ENCODE results near the gene BOK.
A peak's percentile ranks its signal among the peaks of the same experiment; 100 is the strongest.

BOK gene

GRCh38 chr2:241606186-241606585, 47.6 kb downstream of the BOK start:
- DNase-seq = no peak

- no peak for DNase-seq
Observed at GRCh38 chr2:241607162-241607885, 48.8 kb downstream of the BOK start.

GRCh38 chr2:241608881-241609280, 50.3 kb downstream of the BOK start:
- no peak for DNase-seq

DNA sequence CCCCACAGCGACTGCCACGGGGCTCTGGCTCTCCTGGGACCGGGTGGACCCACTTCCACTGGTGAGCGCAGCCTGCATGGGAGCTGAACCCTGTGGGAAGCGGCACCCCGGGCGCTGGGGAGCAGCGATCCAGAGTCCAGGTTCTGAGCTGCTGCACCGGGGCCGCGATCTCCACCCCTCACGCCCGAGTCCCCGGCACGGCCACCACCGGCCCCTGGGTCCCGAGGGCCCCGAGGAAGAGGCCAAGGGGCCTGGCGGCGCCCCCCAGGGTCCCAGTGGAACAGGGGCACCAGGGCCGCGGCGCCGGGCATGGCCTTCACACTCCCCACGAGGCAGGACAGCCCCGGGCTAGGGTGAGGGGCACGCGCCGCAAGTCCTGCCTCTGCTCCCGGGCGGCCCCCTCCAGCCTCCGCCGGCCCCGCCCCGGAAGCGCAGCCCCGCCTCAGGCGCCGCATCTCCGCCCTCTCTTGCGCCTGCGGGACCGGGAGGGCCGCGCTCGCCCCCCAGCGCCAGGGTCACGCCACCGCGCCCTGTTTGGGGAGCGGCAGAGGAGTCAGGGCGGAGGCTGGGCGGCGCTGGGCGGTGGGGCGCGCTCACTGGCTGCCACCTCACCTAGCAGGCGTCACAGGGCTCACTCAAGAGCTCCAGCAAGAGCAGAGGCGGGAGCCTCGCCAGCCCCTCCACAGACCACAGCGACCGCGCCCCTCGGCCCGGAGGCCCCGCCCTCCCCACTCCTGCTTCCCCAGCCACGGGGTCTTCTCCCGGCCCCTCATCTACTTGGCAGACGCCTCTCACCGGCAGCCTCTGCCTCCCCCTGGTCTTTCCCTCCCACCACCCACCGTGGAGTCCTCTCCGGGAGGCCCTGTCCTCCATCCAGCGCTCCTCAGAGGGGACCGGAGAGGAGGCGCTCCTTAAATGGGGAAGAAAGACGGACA, 51.6 kb downstream of the BOK start:
- DNase-seq = peak; percentile 87

DNA sequence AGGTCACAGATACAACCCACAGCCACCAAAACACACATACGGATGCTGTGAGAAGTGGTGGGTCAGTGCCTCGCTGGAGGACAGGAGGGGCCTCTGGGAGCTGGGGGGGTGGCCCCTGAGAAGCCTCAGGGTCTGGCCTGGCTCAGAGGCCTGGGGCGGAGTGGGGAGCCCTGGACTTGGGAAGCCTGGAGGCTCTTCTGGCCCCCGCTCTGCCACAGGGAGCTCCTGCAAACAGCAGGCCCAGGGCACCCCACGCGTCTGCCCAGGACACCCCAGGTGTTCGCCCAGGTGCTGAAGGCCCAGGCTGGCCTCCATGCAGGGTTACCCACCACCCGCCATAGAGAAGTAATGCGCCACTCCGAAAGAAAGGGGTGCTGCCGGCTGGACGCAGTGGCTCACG, 52.5 kb downstream of the BOK start:
- no peak for DNase-seq

- DNase-seq = no peak
Observed at GRCh38 chr2:241612156-241613016, 53.8 kb downstream of the BOK start.

DNA sequence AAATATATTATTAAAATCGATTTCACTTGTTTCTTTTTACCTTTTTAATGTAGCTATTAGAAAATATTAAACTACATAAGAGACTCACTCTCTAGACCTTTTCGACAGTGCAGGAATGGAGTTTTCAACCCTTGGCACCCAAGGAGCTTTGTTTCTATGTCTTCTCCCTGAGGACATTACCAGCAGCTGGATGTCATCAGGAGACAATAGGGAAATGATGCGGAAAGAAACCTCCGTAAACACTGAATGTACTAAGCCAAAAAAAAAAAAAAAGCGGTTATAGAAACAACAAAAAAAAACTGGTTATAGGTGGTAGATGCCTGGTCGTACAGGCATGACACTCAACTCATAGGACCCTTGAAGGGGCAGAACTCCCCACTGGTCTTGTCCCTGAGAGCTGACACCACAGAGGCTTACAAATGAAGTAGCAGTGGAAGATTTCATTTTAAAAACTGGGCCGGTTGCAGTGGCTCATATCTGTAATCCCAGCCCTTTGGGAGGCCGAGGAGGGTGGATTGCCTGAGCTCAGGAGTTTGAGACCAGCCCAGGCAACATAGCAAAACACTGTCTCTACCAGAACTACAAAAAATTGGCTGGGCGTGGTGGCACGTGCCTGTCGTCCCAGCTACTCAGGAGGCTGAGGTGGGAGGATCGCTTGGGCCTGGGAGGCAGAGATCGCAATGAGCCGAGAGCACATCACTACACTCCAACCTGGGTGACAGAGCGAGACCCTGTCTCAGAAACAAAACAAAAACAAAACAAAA, 54.7 kb downstream of the BOK start:
- no peak for DNase-seq

GRCh38 chr2:241615041-241615440, 56.5 kb downstream of the BOK start:
- DNase-seq = no peak

DNA sequence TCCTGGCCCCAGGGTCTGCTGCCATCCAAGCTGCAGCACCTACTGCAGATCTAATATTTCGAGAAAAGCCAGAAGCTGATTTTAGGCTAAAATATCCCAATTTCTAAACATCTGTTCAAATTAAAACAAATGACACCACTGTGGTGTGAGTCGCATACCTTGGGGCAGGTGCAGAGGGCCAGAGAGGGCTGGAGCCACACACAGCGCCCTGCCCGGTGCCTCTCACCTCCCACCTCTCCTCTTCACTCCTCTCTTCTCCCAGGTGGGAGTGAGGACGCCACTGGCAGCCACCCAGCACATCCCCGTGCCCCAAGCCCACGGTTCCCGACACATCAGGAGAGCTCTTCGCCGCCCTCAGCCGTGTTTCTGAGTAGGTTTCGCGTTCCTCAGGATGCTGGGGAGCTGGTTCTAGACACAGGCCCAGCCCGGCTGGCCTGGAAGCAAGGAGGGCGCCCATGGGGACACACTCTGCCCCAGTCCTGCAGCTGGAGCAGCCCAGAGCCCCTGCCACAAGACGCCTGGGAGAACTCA, 57.0 kb downstream of the BOK start:
- DNase-seq = no peak

DNA sequence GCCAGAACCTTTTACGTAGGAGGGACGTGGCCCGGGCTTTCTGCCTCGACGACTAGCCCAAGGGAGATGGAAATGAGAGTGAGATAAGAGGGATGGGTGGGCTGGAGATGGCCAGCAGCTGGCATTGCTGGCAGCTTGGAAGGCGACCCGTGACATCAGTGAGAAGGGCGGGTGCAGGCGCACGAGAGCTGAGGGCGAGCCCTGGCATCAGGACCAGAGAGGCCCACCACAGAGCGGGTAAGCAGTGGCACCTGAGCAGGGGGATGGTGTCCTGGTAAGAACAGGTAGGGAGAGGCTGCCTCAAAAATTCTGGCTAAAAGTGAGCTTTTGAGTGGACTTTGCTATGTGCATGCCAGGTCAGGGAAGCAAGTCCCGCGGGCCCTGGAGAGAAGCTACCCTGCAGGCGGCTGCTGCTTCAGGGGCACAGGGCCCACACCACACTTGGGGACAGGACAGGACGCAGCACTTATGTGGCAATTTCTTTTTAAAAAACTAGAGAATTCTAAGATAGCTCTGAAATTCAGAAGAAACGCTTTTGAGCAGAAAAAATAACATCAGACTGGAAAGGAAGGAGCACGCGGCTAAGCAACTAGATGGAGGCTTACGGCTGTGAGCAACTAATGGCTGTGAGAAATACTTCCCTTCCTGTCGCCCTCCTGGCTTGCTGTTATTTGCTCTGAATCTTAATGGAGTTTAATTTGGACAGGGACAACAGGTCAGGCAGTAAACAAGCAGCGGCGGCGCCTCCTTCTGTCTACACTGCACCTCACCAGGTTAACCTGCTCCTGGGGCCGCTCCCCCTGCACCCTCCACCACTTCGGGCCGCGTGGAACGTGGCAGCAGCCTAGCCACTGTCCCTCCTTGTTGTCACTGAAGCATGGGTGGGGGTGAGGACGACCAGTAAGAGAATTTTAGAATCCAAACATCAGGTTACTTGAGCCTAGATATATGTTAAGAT, 57.9 kb downstream of the BOK start:
- no peak for DNase-seq

- no peak for DNase-seq
Observed at GRCh38 chr2:241617431-241618154, 59.0 kb downstream of the BOK start.

DNA sequence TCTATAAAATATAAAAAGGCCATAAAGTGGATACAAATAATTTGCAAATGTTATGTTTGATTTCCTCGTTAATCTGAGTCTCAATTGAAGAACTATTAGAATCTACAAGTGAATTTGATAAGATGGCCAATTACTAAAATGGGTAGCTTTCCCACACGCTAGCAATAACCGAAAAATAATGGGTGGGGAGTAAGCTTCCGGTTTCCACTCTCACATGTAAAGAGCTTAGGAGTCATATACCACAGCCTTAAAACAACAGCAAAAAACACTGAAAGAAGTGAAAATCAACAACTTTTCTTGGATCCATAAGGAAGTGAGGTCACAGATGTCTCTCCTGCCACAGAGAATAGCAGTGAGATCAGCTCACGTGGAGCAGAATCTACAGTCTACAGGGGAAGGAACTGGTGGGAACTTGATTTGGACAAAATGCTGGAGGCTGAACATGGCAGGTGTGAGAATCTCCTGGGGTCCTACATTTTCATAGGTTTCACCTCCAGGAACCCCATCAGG, 59.8 kb downstream of the BOK start:
- no peak for DNase-seq

GRCh38 chr2:241618829-241619228, 60.3 kb downstream of the BOK start:
- no peak for DNase-seq

GRCh38 chr2:241619597-241620418, 61.3 kb downstream of the BOK start:
- DNase-seq = no peak

DNA sequence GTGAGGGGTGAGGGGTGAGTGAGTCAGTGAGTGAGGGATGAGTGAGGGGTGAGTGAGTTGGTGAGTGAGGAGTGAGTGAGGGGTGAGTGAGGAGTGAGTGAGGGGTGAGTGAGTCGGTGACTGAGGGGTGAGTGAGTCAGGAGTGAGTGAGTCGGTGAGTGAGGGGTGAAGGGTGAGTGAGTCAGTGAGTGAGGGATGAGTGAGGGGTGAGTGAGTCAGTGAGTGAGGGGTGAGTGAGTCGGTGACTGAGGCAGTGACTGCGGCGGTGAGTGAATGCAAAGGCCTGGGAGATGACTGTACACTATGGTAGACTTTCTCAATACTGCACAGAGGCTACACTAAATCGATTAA, 61.8 kb downstream of the BOK start:
- no peak for DNase-seq

Data from T-helper 9 cell (primary cell).